HG03575 (cell line): ENCODE results near the gene SMC3.
"Not testable (repeated sequence)": the region's sequence is repeated elsewhere in the genome, so short reads cannot be mapped to it uniquely, and the experiment has no call there.

ENCODE experiments used
- ATAC-seq: cut with Tn5 transposase; IDR thresholded peaks from one replicate; pipeline ENCODE4 v1.9.1; 2021; ENCODE audit not compliant: unreplicated experiment, insufficient number of reproducible peaks, low FRiP score; ENCODE audit errors: extremely low read depth

The SMC3 gene

GRCh38 chr10:110567201-110568054, at the start of gene SMC3:
TSS of gene SMC3 (plus strand) at chr10:110567695. CDS start at chr10:110567817, 122 bp downstream.
- peak; percentile 68 for ATAC-seq

DNA sequence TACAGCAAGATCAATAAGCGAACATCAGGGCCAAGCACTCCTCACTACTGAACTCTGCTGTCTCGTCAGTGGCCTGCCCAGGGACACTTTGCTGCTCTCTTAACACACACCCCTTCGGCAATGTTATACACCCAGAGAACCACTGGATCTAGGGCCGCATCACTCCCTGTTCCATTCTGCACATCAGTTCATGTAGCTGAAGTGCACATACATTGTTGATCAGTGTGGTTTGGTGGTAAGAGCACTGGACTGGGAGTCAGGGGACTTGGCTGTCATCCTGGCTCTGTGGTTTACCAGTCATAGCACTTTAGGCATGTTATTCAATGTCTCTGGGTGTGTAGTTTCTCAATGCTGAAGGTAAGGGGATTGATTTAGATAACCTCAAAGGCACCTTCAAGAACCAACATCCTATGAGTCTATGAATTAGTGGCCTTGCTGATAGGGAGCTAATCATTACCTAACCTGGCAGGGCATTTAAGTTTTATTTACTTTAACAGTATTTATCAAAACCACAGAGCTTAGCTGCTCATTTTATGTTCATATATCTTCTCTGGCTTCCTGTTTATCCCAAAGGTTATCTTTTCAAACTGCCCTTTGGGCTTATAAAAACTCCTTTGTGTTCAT, 45.0 kb upstream of the SMC3 start:
- ATAC-seq, result no peak

DNA sequence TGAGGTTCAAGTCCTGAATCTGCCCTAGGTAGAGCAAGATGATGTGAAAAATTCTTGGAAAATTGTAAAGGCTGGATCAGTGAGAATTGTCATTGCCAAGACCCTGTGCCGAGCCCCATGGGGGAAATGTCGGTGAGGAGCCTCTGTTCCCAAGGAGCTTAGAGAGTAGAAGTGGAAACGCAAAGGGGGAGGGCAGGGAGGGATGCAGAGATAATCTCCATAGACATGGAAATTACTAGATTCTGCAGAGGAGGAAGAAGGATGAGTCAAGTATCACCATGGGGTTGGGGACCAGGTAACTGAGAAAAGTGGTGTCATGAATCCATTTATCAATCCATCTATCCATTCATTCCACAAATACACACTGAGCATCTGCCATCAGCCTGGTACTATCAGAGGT, 43.8 kb upstream of the SMC3 start:
- no peak for ATAC-seq

DNA sequence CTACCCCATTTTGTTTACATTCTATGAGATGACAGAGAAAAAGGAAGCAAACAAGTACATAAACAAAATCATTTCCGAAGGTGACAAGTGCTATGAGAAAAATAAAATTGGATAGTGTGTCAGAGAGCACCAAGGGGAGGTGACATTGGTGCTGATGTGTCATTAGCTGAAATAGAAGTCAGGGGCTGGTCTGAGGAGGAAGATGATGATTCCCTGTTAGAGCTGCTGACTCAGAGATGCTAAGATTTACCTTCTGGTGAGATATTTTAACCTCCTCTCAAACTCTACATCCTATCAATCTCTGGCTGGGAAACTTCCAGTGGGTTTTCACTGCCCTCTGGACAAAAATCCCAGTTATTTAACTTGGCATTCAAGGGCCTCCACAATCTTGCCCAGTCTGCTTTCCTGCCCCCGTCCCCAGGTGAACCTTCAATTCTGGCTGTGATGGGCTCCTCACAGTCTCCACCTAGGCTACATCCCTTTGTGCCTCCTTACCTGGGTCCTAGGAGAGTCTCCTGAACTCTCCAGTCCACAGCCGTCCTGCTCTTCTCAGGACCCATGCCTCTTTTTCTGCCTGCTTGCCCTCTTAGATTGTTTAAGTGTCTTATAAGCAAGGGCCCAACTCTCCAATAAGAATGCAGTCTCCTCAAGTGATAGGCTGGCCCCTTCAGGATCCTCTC, 43.2 kb upstream of the SMC3 start:
- ATAC-seq, result no peak

DNA sequence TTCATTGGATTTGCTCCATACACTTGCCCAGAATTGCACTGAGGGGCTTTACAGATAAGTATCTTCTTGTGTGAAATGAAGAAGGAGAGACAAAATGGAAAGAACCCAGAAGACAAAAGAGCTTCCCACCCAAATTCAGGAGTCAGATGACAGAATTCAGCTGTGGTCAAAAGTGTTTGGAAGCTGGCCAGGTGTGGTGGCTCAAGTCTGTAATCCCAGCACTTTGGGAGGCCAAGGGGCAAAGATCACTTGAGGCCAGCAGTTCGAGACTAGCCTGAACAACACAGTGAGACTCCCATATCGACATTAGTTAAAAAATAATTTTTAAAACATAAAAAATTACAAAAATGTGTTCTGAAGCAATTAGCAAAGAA, 42.6 kb upstream of the SMC3 start:
- no peak for ATAC-seq

GRCh38 chr10:110525349-110526260, 41.9 kb upstream of the SMC3 start:
- ATAC-seq, result no peak

- ATAC-seq, result no peak
These were observed 39.7 kb upstream of the SMC3 start for GRCh38 chr10:110527731-110528171.

GRCh38 chr10:110528224-110528996, 39.1 kb upstream of the SMC3 start:
- ATAC-seq, result no peak

DNA sequence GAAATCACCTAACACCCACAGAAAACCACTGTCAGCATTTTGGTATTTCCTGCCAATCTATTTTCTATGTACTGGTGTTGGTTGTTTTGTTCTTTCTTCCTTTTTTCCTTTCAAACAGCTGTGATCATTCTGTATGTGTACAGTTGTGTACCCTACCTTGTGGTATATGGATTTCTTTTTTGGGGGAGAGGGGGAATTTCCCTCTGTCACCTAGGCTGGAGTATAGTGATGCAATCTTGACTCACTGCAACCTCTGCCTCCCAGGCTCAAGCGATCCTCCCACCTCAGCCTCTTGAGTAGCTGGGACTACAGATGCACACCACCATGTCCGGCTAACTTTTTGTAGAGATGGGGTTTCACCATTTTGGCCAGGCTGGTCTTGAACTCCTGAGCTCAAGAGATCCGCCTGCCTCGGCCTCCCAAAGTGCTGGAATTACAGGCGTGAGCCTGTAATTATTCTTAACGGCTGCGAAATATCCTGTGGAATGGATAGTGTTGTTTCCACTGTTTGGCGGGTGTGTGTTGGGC, 38.4 kb upstream of the SMC3 start:
- peak; percentile 69 for ATAC-seq

DNA sequence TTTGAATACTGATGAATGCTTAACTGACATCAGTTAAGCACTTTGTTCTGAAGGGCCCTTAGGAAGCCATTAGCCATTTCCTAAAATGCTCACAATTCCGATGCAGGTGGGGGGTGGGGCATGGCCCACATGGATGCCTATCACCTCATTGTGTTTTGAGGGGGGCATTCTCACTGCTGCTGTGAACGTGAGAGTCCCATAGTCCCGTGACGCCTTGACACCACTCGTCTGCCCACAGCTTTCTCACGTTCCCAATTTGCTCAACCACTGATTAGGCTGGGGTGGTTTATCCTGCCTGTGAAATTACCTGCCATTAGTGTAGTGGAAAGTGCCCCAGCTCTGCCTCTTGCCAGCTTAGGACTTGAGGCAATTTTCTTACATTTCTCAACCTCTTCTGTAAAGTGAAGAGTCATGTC, 37.9 kb upstream of the SMC3 start:
- ATAC-seq, result no peak

DNA sequence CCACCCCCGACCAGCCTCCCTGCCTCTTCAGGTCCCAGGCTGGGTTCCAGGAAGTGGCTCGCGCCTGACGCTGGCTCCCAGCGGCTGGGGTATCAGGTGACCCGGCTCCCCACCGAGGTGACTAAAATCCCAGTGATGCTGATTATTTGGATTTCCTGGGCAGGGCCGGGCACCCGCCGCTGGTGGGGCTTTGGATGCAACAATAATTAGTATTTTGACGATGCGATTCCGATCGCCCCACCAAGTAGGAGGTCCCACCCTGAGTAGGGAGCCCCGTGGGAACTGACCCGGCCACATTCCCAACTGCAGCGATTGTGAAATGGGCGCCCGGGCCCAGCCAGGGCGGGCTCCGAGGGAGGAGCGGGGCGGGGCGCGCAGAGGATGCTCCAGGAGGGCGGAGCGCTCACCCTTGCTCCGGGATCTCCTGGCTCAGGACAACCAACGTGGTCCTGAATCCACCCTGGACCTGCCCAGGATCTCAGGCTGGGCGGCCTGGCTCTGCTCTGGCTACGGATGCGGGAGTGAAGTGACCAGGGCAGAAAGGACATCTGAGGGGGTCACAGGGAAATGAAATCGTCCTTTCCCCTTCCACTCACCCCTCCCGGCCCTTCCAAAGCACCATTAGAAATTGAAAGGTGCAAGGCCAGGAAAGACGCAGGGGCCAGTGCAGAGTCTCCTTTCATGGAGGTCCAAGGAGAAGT, 37.2 kb upstream of the SMC3 start:
- ATAC-seq, result no peak

DNA sequence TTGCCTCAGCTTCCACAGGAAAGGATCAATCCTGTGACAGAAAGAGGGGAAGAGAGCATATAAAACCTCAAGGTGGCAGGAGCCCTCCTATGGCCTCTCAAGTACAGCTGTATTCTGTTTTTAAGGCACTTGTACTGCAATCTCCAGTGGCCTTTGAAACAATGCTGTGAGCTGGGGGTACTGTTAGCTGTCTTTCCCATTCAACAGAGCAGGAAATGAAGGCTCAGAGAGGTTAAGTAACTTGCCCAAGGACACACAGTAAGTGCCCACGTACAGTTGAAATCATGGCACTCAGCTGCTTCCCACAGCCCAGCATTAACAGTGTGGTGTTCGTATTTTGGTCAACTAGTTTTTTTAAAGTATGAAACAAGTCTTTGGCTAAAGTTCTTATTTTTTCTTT, 35.8 kb upstream of the SMC3 start:
- ATAC-seq, result no peak

- not testable (repeated sequence) for ATAC-seq
These were observed 34.9 kb upstream of the SMC3 start for GRCh38 chr10:110532628-110533027.

DNA sequence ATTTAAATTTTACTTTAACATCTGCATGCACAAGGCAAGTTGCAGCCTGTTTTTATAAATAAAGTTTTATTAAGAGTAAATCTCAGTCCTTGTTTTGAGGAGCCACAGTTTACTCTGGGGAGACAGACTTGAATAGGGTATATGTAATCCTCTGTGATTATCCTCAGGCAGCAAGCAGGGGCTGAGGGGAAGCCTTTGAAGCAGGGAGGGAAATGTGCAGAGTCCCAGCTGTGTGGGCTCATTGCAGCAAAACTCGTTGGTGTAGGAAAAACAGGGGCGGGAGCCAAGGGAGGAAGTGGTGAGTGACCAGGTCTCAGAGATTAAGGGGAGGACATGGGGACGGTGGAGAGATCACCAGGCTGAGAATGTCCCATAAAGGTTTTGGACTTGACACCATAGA, 34.3 kb upstream of the SMC3 start:
- no peak for ATAC-seq

GRCh38 chr10:110534571-110534970, 32.9 kb upstream of the SMC3 start:
- ATAC-seq, result no peak

DNA sequence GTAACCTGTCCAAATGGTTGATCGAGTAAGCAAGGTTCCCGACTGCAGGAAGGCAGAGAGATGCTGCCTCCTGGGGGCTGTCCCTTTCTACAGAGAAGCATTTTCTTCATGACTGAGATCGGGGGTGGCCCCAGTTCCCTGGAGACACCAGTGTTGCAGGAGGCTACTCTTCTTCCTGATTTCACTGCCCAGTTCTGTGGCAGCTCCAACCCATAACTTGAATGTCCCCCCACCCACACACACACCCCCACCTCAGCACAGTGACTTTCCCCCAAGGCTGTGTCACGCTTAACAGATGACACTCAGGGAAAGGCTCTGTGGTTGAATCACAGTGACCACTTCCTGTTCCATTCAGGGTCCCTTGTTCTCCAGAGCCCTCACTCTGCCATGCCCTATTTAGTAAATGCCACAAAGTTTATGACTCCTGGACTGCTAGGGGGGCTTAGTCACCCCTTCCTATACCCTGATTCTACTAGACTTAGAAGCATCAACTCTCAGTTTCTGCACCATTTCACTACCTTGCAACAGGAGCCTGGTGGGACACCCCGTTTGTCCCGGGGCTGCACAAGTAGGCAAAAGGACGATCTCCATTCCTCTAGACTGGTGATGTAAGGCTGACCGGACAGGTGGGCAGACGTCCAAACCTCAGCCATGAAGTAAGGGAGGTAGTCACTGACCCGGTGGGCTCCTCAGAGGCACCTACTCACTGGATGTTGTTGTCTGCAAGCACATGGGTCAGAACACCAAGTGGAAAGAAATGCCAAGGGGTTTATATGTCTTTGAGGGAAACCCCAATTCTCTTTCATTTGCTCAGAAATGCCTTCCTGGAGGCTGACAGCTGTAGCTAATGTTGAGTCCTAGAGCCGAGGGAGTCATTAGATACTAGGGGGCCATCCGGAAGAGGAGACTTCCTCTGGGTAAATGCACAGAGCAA, 31.3 kb upstream of the SMC3 start:
- ATAC-seq, result peak; percentile 74
